ENCODE data around the gene KRT3. TPM values are rescaled to one million over a fixed set of nuclear protein-coding genes. Genes with fewer than 3 reads are reported as not detected.

KRT3 gene
- total and polyA plus RNA-seq, 2 donors (not counting 1 experiment from before 2014, with no cell fraction given): not detected

- Mint-ChIP-seq H3K27ac (no peak overlapping the region), H3K4me1 (no peaks in the 10 kb centered on the region), H3K4me3 (no peak overlapping the region), H3K9me3 (ENCODE audit: insufficient read depth) (no peaks in the 10 kb centered on the region), H3K27me3 (peaks cover 33% of the 10 kb centered on the region)
- Histone ChIP-seq H3K4me1 (ENCODE audit: control insufficient read depth in 2 of 2, insufficient read depth in 2 of 2, low read length in 2 of 2) (no peaks in the 10 kb centered on the region), H3K9me3 (ENCODE audit: control extremely low read depth in 1 of 3, control insufficient read depth in 2 of 3, insufficient read depth in 1 of 3, low read length in 2 of 3) (no peaks in the 10 kb centered on the region), H3K27ac (ENCODE audit: low read length in 2 of 2) (no peak overlapping the region), H3K79me2 (ENCODE audit: control insufficient read depth, insufficient read depth, low read length) (no peaks in the 10 kb centered on the region), H3K36me3 (replicated peaks in 1 of 2; ENCODE audit: control extremely low read depth in 1 of 2, control insufficient read depth in 1 of 2, extremely low read depth in 1 of 2, insufficient read depth in 2 of 2, low read length in 1 of 2) (no peaks in the 10 kb centered on the region), H3K9ac (ENCODE audit: low read length) (no peak overlapping the region), H2AFZ (ENCODE audit: insufficient read depth, low read depth, low read length, poor library complexity, severe bottlenecking) (no peak overlapping the region), H4K20me1 (ENCODE audit: control insufficient read depth, insufficient read depth, low read length, poor library complexity, severe bottlenecking) (no peaks in the 10 kb centered on the region), H3K4me2 (replicated peaks; ENCODE audit: low read depth, low read length, poor library complexity, severe bottlenecking) (no peak overlapping the region), H3K4me3 (ENCODE audit: control extremely low read depth in 1 of 5, extremely low read depth in 1 of 5, insufficient read depth in 1 of 5, low read depth in 2 of 5, low read length in 4 of 5) (no peak overlapping the region), H3K27me3 (replicated peaks in 1 of 4; ENCODE audit: control extremely low read depth in 1 of 4, control insufficient read depth in 3 of 4, insufficient read depth in 4 of 4, low read length in 3 of 4) (peaks cover 0 to 2% (median 0%) of the 10 kb centered on the region in 4 experiments)
- 87% methylated on average over 10 of the region's 11 CpGs for WGBS (ENCODE audit: insufficient coverage)
- intact Hi-C loops (cut with micrococcal nuclease): no loop called here
- no peak for DNase-seq
- TF ChIP-seq, protein P1, sequence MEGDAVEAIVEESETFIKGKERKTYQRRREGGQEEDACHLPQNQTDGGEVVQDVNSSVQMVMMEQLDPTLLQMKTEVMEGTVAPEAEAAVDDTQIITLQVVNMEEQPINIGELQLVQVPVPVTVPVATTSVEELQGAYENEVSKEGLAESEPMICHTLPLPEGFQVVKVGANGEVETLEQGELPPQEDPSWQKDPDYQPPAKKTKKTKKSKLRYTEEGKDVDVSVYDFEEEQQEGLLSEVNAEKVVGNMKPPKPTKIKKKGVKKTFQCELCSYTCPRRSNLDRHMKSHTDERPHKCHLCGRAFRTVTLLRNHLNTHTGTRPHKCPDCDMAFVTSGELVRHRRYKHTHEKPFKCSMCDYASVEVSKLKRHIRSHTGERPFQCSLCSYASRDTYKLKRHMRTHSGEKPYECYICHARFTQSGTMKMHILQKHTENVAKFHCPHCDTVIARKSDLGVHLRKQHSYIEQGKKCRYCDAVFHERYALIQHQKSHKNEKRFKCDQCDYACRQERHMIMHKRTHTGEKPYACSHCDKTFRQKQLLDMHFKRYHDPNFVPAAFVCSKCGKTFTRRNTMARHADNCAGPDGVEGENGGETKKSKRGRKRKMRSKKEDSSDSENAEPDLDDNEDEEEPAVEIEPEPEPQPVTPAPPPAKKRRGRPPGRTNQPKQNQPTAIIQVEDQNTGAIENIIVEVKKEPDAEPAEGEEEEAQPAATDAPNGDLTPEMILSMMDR (IDR thresholded peaks at IDR 0.05): no peak
- no peak for TF ChIP-seq EZH2 (IDR thresholded peaks at IDR 0.05; ENCODE audit: borderline replicate concordance, insufficient read depth, low read depth, low read length, poor library complexity, severe bottlenecking)
- ChIA-PET CTCF (no interaction called here), POLR2A (no interaction called here)
- ATAC-seq (ENCODE audit: low read depth): no peak
These were observed 11.1 kb upstream of the KRT3 start for GRCh38 chr12:52806821-52807543.

- Histone ChIP-seq H3K79me2 (ENCODE audit: control insufficient read depth, insufficient read depth, low read length) (no peaks in the 10 kb centered on the region), H3K9ac (ENCODE audit: low read length) (no peak overlapping the region), H3K4me1 (ENCODE audit: control insufficient read depth in 2 of 2, insufficient read depth in 2 of 2, low read length in 2 of 2) (no peaks in the 10 kb centered on the region), H2AFZ (ENCODE audit: insufficient read depth, low read depth, low read length, poor library complexity, severe bottlenecking) (no peak overlapping the region), H3K9me3 (ENCODE audit: control extremely low read depth in 1 of 3, control insufficient read depth in 2 of 3, insufficient read depth in 1 of 3, low read length in 2 of 3) (no peaks in the 10 kb centered on the region), H4K20me1 (ENCODE audit: control insufficient read depth, insufficient read depth, low read length, poor library complexity, severe bottlenecking) (no peaks in the 10 kb centered on the region), H3K4me2 (replicated peaks; ENCODE audit: low read depth, low read length, poor library complexity, severe bottlenecking) (no peak overlapping the region), H3K36me3 (replicated peaks in 1 of 2; ENCODE audit: control extremely low read depth in 1 of 2, control insufficient read depth in 1 of 2, extremely low read depth in 1 of 2, insufficient read depth in 2 of 2, low read length in 1 of 2) (no peaks in the 10 kb centered on the region), H3K27me3 (replicated peaks in 1 of 4; ENCODE audit: control extremely low read depth in 1 of 4, control insufficient read depth in 3 of 4, insufficient read depth in 4 of 4, low read length in 3 of 4) (peaks cover 0 to 2% (median 0%) of the 10 kb centered on the region in 4 experiments), H3K27ac (ENCODE audit: low read length in 2 of 2) (no peak overlapping the region), H3K4me3 (ENCODE audit: control extremely low read depth in 1 of 5, extremely low read depth in 1 of 5, insufficient read depth in 1 of 5, low read depth in 2 of 5, low read length in 4 of 5) (no peak overlapping the region)
- intact Hi-C loops (cut with micrococcal nuclease): no loop called here
- POLR2A ChIA-PET: no interaction called here
- CTCF ChIA-PET: no interaction called here
- 100% methylated on average over 1 of the region's 3 CpGs for WGBS (ENCODE audit: insufficient coverage)
- Mint-ChIP-seq H3K27me3 (peaks cover 34% of the 10 kb centered on the region), H3K9me3 (ENCODE audit: insufficient read depth) (no peaks in the 10 kb centered on the region), H3K4me1 (no peaks in the 10 kb centered on the region), H3K4me3 (no peak overlapping the region), H3K27ac (no peak overlapping the region)
- no peak for TF ChIP-seq EZH2 (IDR thresholded peaks at IDR 0.05; ENCODE audit: borderline replicate concordance, insufficient read depth, low read depth, low read length, poor library complexity, severe bottlenecking)
- TF ChIP-seq, protein P1 (IDR thresholded peaks at IDR 0.05): no peak
- DNase-seq (no peak), ATAC-seq (ENCODE audit: low read depth) (no peak)
These were observed 10.4 kb upstream of the KRT3 start for GRCh38 chr12:52806169-52806811.
